GM12878 (cell line): ENCODE measurements around the gene SLC27A5. TPM values are rescaled to one million over a fixed set of nuclear protein-coding genes. Genes with fewer than 3 reads are reported as not detected.

Experiments
- CEBPB ChIP-seq, 2 experiments: fragments of 150-350 bp in 1 of 2; IDR thresholded peaks; 2 replicates each; pipeline ENCODE4 v1.6.1; 2012 to 2014; ENCODE audit warnings: low read depth in 2 of 2, low read length in 2 of 2, borderline replicate concordance in 1 of 2, inconsistent platforms in 1 of 2
- EP300 ChIP-seq, 2 experiments: fragments of 150-350 bp in 1 of 2; IDR thresholded peaks; 2 replicates each; pipeline ENCODE4 v1.6.1; 2011 to 2012; ENCODE audit warnings: low read depth in 2 of 2, low read length in 2 of 2, borderline replicate concordance in 1 of 2, improper control_type of control experiment in 1 of 2, inconsistent platforms in 1 of 2; ENCODE audit not compliant: control insufficient read depth in 1 of 2
- FOXK2 ChIP-seq: fragments of 450-650 bp; IDR thresholded peaks from 2 replicates; pipeline ENCODE4 v1.6.1; 2017; ENCODE audit warnings: mild to moderate bottlenecking, moderate library complexity
- IRF3 ChIP-seq: fragments of 450-650 bp; IDR thresholded peaks from 2 replicates; pipeline ENCODE4 v1.6.1; 2014; ENCODE audit warnings: mild to moderate bottlenecking
- KAT2A ChIP-seq: conservative IDR thresholded peaks from 2 replicates; pipeline ENCODE4 v1.6.1; 2011; ENCODE audit warnings: low read depth, low read length; ENCODE audit not compliant: control insufficient read depth
- NFXL1 ChIP-seq: fragments of 450-650 bp; IDR thresholded peaks from 2 replicates; pipeline ENCODE4 v1.6.1; 2017; ENCODE audit warnings: antibody characterized with exemption, mild to moderate bottlenecking, borderline replicate concordance
- PAX5 ChIP-seq: IDR thresholded peaks from 2 replicates; pipeline ENCODE4 v1.6.1; 2011; ENCODE audit warnings: low read depth, low read length, borderline replicate concordance
- SREBF2 ChIP-seq: IDR thresholded peaks from 2 replicates; pipeline ENCODE4 v1.6.1; 2012; ENCODE audit warnings: mild to moderate bottlenecking, low read length
- TARDBP ChIP-seq: IDR thresholded peaks from 2 replicates; pipeline ENCODE4 v1.6.1; 2016; ENCODE audit warnings: borderline replicate concordance
- TCF3 ChIP-seq: IDR thresholded peaks from 2 replicates; pipeline ENCODE4 v1.6.1; 2012; ENCODE audit warnings: low read depth, mild to moderate bottlenecking, low read length, borderline replicate concordance; ENCODE audit not compliant: insufficient read depth
- WRNIP1 ChIP-seq: IDR thresholded peaks from 2 replicates; pipeline ENCODE4 v1.6.1; 2011; ENCODE audit warnings: low read depth, low read length, improper control_type of control experiment, borderline replicate concordance
- ZNF207 ChIP-seq: fragments of 450-650 bp; IDR thresholded peaks from 2 replicates; pipeline ENCODE4 v1.6.1; 2014; ENCODE audit warnings: antibody characterized with exemption, mild to moderate bottlenecking, borderline replicate concordance
- ZNF384 ChIP-seq: IDR thresholded peaks from 2 replicates; pipeline ENCODE4 v1.6.1; 2012; ENCODE audit warnings: low read depth, mild to moderate bottlenecking, low read length, improper control_type of control experiment, borderline replicate concordance
- polyA plus RNA-seq, 11 experiments: library from polyadenylated mRNA; depleted of rRNA in 4 of 11; unstranded in 6 of 11; stranded (reverse) in 5 of 11; fragments of >200 nt; fragmentation: Nextera tagmentation in 4 of 11; fragmentation: Illumina TruSeq in 1 of 11; extraction: Ambion mirVana in 4 of 11; extraction: Trizol in 1 of 11; gene quantifications; 1 replicate in 1 of 11; 2 replicates in 10 of 11; pipeline versions ENCODE4 v1.2.1 to v1.2.3, GENCODE V29; 2011 to 2016; ENCODE audit warnings: inconsistent platforms in 2 of 11, missing spikeins in 2 of 11, low read depth in 1 of 11
- total RNA-seq, 4 experiments: library from RNA; depleted of rRNA in 3 of 4; stranded (reverse); fragments of >200 nt in 3 of 4; fragmentation: Illumina TruSeq in 1 of 4; extraction: Trizol in 1 of 4; gene quantifications; 2 replicates each; pipeline versions ENCODE4 v1.2.1 to v1.2.3, GENCODE V29; 2013 to 2021
- TF ChIP-seq, protein P1 (sequence below): fragments of 450-650 bp; IDR thresholded peaks from 2 replicates; pipeline ENCODE4 v1.6.1; 2018; ENCODE audit warnings: borderline replicate concordance, mild to moderate bottlenecking; ENCODE audit not compliant: partially characterized antibody
- TF ChIP-seq, protein P2 (sequence below): fragments of 450-650 bp; IDR thresholded peaks from 2 replicates; pipeline ENCODE4 v1.6.1; 2017; ENCODE audit warnings: low read depth, mild to moderate bottlenecking, moderate library complexity
- TF ChIP-seq, protein P3 (sequence below): fragments of 450-650 bp; formaldehyde crosslinking; IDR thresholded peaks from 2 replicates; pipeline ENCODE4 v1.4.0; 2020; ENCODE audit warnings: mild to moderate bottlenecking, moderate library complexity

SLC27A5 gene
- total and polyA plus RNA-seq, 10 of the 15 experiments (the other 5 are each of a cell fraction or from before 2014, with no cell fraction given), result 21.2 to 127 (median 31.8) TPM

DNA sequence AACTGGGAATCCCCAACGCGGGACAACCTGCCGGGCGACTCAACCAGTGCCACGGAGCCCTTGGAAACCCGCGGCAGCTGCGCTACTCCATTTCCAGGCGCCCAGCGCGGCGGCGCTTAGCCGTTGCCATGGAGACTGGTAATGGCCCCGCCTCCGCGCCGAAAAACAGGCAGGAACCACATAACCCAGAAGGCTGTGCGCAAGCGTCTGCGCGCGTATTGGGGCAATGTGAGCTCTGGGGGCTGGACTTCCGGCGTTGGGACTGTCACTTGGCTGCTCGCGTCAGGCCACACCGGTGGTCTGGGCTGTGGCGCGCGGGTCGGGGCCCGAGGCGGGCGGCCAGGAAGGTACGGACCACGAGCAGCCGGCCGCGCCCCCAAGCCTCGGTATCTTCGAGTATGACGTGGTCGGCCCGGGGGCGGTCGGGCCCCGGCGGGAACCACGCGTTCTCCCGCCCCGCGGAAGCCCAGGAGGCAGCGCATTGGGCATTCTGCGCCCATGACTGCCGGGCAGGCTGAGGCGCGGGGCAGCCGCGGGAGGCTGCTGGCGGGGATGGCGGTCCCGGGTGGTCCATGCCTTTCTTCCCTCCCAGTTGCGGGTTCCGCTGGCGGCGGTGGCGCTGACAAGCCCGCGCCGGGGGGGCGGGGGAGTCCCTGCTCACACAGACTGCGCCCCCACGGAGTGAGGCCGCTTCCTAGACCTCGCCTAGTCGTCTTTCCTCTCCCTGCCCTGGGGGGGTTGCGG lies 60.3 kb downstream of the SLC27A5 start, which contains the start of gene ZNF324B (continued):
- TF ChIP-seq, protein P1, sequence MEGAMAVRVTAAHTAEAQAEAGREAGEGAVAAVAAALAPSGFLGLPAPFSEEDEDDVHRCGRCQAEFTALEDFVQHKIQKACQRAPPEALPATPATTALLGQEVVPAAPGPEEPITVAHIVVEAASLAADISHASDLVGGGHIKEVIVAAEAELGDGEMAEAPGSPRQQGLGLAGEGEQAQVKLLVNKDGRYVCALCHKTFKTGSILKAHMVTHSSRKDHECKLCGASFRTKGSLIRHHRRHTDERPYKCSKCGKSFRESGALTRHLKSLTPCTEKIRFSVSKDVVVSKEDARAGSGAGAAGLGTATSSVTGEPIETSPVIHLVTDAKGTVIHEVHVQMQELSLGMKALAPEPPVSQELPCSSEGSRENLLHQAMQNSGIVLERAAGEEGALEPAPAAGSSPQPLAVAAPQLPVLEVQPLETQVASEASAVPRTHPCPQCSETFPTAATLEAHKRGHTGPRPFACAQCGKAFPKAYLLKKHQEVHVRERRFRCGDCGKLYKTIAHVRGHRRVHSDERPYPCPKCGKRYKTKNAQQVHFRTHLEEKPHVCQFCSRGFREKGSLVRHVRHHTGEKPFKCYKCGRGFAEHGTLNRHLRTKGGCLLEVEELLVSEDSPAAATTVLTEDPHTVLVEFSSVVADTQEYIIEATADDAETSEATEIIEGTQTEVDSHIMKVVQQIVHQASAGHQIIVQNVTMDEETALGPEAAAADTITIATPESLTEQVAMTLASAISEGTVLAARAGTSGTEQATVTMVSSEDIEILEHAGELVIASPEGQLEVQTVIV, result peak; percentile 70
- TF ChIP-seq PAX5, result no peak
- TF ChIP-seq FOXK2, result no peak
- TF ChIP-seq ZNF207, result peak; percentile 54; the same call in 1 of the 2 replicates
- TF ChIP-seq IRF3, result peak; percentile 28; the same call in 1 of the 2 replicates
- no peak for TF ChIP-seq NFXL1
- 0 out of 2 replicates have a peak, but pooled peaks have one; percentile 20 for TF ChIP-seq TCF3
- TF ChIP-seq ZNF384, result no peak
- TF ChIP-seq, protein P2, sequence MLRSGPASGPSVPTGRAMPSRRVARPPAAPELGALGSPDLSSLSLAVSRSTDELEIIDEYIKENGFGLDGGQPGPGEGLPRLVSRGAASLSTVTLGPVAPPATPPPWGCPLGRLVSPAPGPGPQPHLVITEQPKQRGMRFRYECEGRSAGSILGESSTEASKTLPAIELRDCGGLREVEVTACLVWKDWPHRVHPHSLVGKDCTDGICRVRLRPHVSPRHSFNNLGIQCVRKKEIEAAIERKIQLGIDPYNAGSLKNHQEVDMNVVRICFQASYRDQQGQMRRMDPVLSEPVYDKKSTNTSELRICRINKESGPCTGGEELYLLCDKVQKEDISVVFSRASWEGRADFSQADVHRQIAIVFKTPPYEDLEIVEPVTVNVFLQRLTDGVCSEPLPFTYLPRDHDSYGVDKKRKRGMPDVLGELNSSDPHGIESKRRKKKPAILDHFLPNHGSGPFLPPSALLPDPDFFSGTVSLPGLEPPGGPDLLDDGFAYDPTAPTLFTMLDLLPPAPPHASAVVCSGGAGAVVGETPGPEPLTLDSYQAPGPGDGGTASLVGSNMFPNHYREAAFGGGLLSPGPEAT, result no peak
- no peak for TF ChIP-seq EP300 (IDR thresholded peaks at IDR 0.05; ENCODE audit: borderline replicate concordance in 1 of 2, control insufficient read depth in 1 of 2, low read depth in 2 of 2, low read length in 2 of 2)
- no peak for TF ChIP-seq SREBF2
- TF ChIP-seq KAT2A, result no peak
- TF ChIP-seq, protein P3, sequence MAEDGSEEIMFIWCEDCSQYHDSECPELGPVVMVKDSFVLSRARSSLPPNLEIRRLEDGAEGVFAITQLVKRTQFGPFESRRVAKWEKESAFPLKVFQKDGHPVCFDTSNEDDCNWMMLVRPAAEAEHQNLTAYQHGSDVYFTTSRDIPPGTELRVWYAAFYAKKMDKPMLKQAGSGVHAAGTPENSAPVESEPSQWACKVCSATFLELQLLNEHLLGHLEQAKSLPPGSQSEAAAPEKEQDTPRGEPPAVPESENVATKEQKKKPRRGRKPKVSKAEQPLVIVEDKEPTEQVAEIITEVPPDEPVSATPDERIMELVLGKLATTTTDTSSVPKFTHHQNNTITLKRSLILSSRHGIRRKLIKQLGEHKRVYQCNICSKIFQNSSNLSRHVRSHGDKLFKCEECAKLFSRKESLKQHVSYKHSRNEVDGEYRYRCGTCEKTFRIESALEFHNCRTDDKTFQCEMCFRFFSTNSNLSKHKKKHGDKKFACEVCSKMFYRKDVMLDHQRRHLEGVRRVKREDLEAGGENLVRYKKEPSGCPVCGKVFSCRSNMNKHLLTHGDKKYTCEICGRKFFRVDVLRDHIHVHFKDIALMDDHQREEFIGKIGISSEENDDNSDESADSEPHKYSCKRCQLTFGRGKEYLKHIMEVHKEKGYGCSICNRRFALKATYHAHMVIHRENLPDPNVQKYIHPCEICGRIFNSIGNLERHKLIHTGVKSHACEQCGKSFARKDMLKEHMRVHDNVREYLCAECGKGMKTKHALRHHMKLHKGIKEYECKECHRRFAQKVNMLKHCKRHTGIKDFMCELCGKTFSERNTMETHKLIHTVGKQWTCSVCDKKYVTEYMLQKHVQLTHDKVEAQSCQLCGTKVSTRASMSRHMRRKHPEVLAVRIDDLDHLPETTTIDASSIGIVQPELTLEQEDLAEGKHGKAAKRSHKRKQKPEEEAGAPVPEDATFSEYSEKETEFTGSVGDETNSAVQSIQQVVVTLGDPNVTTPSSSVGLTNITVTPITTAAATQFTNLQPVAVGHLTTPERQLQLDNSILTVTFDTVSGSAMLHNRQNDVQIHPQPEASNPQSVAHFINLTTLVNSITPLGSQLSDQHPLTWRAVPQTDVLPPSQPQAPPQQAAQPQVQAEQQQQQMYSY (CRISPR knock-in tag), result no peak
- no peak for TF ChIP-seq WRNIP1
- no peak for TF ChIP-seq CEBPB (IDR thresholded peaks at IDR 0.05; ENCODE audit: borderline replicate concordance in 1 of 2, low read depth in 2 of 2, low read length in 2 of 2)
- 0 out of 2 replicates have a peak, but pooled peaks have one; percentile 62 for TF ChIP-seq TARDBP
